HepG2 (cell line): ENCODE results near the gene ADRM1. TPM values are rescaled to one million over a fixed set of nuclear protein-coding genes. Genes with fewer than 3 reads are reported as not detected.

Experiments
- ATF7-NPFF ChIP-seq: sonication (generic); formaldehyde crosslinking; IDR thresholded peaks from 2 replicates; pipeline ENCODE4 v1.8.1; 2023; ENCODE audit warnings: mild to moderate bottlenecking, low read depth, missing genetic modification reagents, moderate library complexity
- DR1 ChIP-seq: sonication (generic); formaldehyde crosslinking; IDR thresholded peaks from 2 replicates; pipeline ENCODE4 v1.8.0; 2021; ENCODE audit warnings: mild to moderate bottlenecking, missing genetic modification reagents, inconsistent platforms
- FOXA3 ChIP-seq: IDR thresholded peaks from 2 replicates; pipeline ENCODE4 v1.6.1; 2016; ENCODE audit warnings: missing genetic modification reagents, missing compliant biosample characterization
- FOXK1 ChIP-seq: sonication (generic); formaldehyde crosslinking; IDR thresholded peaks from 2 replicates; pipeline ENCODE4 v1.4.0; 2020; ENCODE audit warnings: low read depth, missing genetic modification reagents, borderline replicate concordance
- MAFF ChIP-seq: IDR thresholded peaks from 2 replicates; pipeline ENCODE4 v1.6.1; 2011; ENCODE audit warnings: low read depth, low read length, improper control_type of control experiment
- MATR3 ChIP-seq: sonication (generic); formaldehyde crosslinking; IDR thresholded peaks from 2 replicates; pipeline ENCODE4 v1.4.0; 2020; ENCODE audit warnings: missing genetic modification reagents
- MEF2D ChIP-seq: sonication (generic); formaldehyde crosslinking; IDR thresholded peaks from 2 replicates; pipeline ENCODE4 v1.5.1; 2020; ENCODE audit warnings: mild to moderate bottlenecking, missing genetic modification reagents
- NFE2L2 ChIP-seq: fragments of 150-350 bp; IDR thresholded peaks from 2 replicates; pipeline ENCODE4 v1.6.1; 2014; ENCODE audit warnings: low read length
- RORA ChIP-seq: sonication (generic); formaldehyde crosslinking; IDR thresholded peaks from 2 replicates; pipeline ENCODE4 v1.5.0; 2020; ENCODE audit warnings: mild to moderate bottlenecking, missing genetic modification reagents, moderate library complexity
- SMYD3 ChIP-seq: sonication (generic); formaldehyde crosslinking; IDR thresholded peaks from 2 replicates; pipeline ENCODE4 v1.8.1; 2023; ENCODE audit warnings: mild to moderate bottlenecking, missing genetic modification reagents
- SRSF4 ChIP-seq: fragments of 200-400 bp; formaldehyde crosslinking; IDR thresholded peaks from one replicate; pipeline ENCODE4 v1.6.1; 2018; ENCODE audit warnings: mild to moderate bottlenecking, low read depth, low read length, moderate library complexity; ENCODE audit not compliant: poor library complexity, severe bottlenecking
- WIZ ChIP-seq: sonication (generic); formaldehyde crosslinking; IDR thresholded peaks from 2 replicates; pipeline ENCODE4 v1.5.1; 2020; ENCODE audit warnings: mild to moderate bottlenecking, missing genetic modification reagents
- ZNF10 ChIP-seq: sonication (generic); formaldehyde crosslinking; IDR thresholded peaks from 2 replicates; pipeline ENCODE4 v1.4.0; 2020; ENCODE audit warnings: mild to moderate bottlenecking, low read depth, missing genetic modification reagents, borderline replicate concordance
- ZNF382 ChIP-seq: sonication (generic); formaldehyde crosslinking; IDR thresholded peaks from 2 replicates; pipeline ENCODE4 v1.5.0; 2020; ENCODE audit warnings: missing genetic modification reagents, mild to moderate bottlenecking, borderline replicate concordance
- ZNF530 ChIP-seq: sonication (generic); formaldehyde crosslinking; IDR thresholded peaks from 2 replicates; pipeline ENCODE4 v1.5.0; 2020; ENCODE audit warnings: low read depth, mild to moderate bottlenecking, missing genetic modification reagents
- polyA plus RNA-seq, 8 experiments: library from polyadenylated mRNA; depleted of rRNA in 3 of 8; stranded (reverse) in 7 of 8; unstranded in 1 of 8; fragments of >200 nt; fragmentation: Illumina TruSeq in 4 of 8; extraction: Trizol in 4 of 8; gene quantifications; 2 replicates each; pipeline versions ENCODE4 v1.2.1 to v1.2.3, GENCODE V29; 2011 to 2016; ENCODE audit warnings: low read depth in 4 of 8, missing spikeins in 1 of 8, mixed read lengths in 1 of 8; ENCODE audit not compliant: insufficient read depth in 1 of 8
- total RNA-seq, 5 experiments: library from RNA; depleted of rRNA; stranded (reverse); fragments of >200 nt; fragmentation: Illumina TruSeq; extraction: Trizol; gene quantifications; 2 replicates each; pipeline ENCODE4 v1.2.3, GENCODE V29; 2016; ENCODE audit warnings: low read depth in 1 of 5
- TF ChIP-seq, protein P1 (sequence below): IDR thresholded peaks from 2 replicates; pipeline ENCODE4 v1.4.0; 2020; ENCODE audit warnings: mild to moderate bottlenecking, missing genetic modification reagents
- TF ChIP-seq, protein P2 (sequence below): sonication (generic); formaldehyde crosslinking; conservative IDR thresholded peaks from 2 replicates; pipeline ENCODE4 v1.4.0; 2020; ENCODE audit warnings: missing genetic modification reagents
- TF ChIP-seq, protein P3 (sequence below): sonication (generic); formaldehyde crosslinking; IDR thresholded peaks from 2 replicates; pipeline ENCODE4 v1.4.0; 2020; ENCODE audit warnings: mild to moderate bottlenecking, missing genetic modification reagents

The ADRM1 gene
- total and polyA plus RNA-seq, 2 of the 13 experiments (the other 11 are each of a cell fraction or from before 2014, with no cell fraction given) = 92.9 to 154 TPM

DNA sequence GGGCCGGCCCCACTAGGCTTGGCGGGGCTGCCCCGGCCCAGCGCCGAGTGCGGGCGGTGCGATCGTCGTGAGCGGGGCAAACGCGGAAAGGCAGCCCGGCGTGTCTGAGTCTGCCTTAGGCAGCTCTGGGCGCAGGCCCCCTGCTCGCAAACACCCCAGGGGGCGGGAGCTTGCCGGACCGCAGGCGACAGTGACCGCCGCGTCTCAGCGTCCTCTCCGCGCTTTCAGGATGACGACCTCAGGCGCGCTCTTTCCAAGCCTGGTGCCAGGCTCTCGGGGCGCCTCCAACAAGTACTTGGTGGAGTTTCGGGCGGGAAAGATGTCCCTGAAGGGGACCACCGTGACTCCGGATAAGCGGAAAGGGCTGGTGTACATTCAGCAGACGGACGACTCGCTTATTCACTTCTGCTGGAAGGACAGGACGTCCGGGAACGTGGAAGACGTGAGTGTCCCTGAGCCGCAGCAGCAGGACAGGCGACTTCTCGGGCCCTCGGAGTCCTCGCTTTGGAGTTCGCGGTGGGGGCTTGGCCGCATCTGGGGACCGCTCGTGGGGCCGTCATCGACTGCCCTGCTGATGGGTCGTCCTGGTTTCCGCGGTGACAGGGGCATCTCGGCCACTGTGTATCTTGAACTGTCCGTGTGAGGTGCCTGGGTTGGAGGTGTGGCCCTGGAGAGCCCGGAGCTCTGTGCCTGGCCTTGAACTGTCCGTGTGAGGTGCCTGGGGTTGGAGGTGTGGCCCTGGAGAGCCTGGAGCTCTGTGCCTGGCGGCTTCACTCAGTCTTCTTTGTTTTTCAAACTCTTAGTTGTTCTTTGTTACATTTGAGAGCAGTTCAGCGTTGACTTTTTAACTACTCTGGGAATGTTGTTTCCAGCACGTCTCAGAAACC is 786 bp downstream of the ADRM1 start (continued):
- TF ChIP-seq ZNF382 (CRISPR knock-in tag) (no peak), ZNF10 (CRISPR knock-in tag) (peak; percentile 43; the same call in 1 of the 2 replicates), ATF7-NPFF (0 out of 2 replicates have a peak, but pooled peaks have one; percentile 27), DR1 (CRISPR knock-in tag) (no peak), MAFF (no peak), ZNF530 (0 out of 2 replicates have a peak, but pooled peaks have one; percentile 72), NFE2L2 (no peak), MEF2D (CRISPR knock-in tag) (peak; percentile 61), SRSF4 (no peak), MATR3 (CRISPR knock-in tag) (no peak), FOXK1 (CRISPR knock-in tag) (0 out of 2 replicates have a peak, but pooled peaks have one; percentile 50), WIZ (CRISPR knock-in tag) (no peak), SMYD3 (CRISPR knock-in tag) (no peak), FOXA3 (peak; percentile 24; the same call in 1 of the 2 replicates), RORA (CRISPR knock-in tag) (no peak; the same call in 1 of the 2 replicates)
- TF ChIP-seq, protein P1, sequence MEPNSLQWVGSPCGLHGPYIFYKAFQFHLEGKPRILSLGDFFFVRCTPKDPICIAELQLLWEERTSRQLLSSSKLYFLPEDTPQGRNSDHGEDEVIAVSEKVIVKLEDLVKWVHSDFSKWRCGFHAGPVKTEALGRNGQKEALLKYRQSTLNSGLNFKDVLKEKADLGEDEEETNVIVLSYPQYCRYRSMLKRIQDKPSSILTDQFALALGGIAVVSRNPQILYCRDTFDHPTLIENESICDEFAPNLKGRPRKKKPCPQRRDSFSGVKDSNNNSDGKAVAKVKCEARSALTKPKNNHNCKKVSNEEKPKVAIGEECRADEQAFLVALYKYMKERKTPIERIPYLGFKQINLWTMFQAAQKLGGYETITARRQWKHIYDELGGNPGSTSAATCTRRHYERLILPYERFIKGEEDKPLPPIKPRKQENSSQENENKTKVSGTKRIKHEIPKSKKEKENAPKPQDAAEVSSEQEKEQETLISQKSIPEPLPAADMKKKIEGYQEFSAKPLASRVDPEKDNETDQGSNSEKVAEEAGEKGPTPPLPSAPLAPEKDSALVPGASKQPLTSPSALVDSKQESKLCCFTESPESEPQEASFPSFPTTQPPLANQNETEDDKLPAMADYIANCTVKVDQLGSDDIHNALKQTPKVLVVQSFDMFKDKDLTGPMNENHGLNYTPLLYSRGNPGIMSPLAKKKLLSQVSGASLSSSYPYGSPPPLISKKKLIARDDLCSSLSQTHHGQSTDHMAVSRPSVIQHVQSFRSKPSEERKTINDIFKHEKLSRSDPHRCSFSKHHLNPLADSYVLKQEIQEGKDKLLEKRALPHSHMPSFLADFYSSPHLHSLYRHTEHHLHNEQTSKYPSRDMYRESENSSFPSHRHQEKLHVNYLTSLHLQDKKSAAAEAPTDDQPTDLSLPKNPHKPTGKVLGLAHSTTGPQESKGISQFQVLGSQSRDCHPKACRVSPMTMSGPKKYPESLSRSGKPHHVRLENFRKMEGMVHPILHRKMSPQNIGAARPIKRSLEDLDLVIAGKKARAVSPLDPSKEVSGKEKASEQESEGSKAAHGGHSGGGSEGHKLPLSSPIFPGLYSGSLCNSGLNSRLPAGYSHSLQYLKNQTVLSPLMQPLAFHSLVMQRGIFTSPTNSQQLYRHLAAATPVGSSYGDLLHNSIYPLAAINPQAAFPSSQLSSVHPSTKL (CRISPR knock-in tag) = peak; percentile 41
- TF ChIP-seq, protein P2, sequence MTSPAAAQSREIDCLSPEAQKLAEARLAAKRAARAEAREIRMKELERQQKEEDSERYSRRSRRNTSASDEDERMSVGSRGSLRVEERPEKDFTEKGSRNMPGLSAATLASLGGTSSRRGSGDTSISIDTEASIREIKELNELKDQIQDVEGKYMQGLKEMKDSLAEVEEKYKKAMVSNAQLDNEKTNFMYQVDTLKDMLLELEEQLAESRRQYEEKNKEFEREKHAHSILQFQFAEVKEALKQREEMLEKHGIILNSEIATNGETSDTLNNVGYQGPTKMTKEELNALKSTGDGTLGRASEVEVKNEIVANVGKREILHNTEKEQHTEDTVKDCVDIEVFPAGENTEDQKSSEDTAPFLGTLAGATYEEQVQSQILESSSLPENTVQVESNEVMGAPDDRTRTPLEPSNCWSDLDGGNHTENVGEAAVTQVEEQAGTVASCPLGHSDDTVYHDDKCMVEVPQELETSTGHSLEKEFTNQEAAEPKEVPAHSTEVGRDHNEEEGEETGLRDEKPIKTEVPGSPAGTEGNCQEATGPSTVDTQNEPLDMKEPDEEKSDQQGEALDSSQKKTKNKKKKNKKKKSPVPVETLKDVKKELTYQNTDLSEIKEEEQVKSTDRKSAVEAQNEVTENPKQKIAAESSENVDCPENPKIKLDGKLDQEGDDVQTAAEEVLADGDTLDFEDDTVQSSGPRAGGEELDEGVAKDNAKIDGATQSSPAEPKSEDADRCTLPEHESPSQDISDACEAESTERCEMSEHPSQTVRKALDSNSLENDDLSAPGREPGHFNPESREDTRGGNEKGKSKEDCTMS (CRISPR knock-in tag) = no peak
- TF ChIP-seq, protein P3, sequence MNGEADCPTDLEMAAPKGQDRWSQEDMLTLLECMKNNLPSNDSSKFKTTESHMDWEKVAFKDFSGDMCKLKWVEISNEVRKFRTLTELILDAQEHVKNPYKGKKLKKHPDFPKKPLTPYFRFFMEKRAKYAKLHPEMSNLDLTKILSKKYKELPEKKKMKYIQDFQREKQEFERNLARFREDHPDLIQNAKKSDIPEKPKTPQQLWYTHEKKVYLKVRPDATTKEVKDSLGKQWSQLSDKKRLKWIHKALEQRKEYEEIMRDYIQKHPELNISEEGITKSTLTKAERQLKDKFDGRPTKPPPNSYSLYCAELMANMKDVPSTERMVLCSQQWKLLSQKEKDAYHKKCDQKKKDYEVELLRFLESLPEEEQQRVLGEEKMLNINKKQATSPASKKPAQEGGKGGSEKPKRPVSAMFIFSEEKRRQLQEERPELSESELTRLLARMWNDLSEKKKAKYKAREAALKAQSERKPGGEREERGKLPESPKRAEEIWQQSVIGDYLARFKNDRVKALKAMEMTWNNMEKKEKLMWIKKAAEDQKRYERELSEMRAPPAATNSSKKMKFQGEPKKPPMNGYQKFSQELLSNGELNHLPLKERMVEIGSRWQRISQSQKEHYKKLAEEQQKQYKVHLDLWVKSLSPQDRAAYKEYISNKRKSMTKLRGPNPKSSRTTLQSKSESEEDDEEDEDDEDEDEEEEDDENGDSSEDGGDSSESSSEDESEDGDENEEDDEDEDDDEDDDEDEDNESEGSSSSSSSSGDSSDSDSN (CRISPR knock-in tag) = peak; percentile 75
